Keratinocyte (primary cell): Measurements from ENCODE around the gene RAD23A.

Source experiments
- EZH2 ChIP-seq: IDR thresholded peaks from one replicate; pipeline ENCODE4 v1.6.1; 2012; ENCODE audit warnings: inconsistent platforms, mild to moderate bottlenecking, low read length, moderate library complexity
- TF ChIP-seq, protein P1 (sequence below), 3 experiments: IDR thresholded peaks in 1 of 3; conservative IDR thresholded peaks in 1 of 3; optimal IDR thresholded peaks in 1 of 3; 2 replicates in 2 of 3; 3 replicates in 1 of 3; pipeline versions ENCODE3 to v1.5.1; 2011; ENCODE audit warnings: low read length in 3 of 3, mild to moderate bottlenecking in 3 of 3, moderate library complexity in 2 of 3, control low read depth in 1 of 3, inconsistent platforms in 1 of 3; ENCODE audit not compliant: insufficient read depth in 2 of 3; ENCODE audit errors: extremely low read depth in 1 of 3

DNA sequence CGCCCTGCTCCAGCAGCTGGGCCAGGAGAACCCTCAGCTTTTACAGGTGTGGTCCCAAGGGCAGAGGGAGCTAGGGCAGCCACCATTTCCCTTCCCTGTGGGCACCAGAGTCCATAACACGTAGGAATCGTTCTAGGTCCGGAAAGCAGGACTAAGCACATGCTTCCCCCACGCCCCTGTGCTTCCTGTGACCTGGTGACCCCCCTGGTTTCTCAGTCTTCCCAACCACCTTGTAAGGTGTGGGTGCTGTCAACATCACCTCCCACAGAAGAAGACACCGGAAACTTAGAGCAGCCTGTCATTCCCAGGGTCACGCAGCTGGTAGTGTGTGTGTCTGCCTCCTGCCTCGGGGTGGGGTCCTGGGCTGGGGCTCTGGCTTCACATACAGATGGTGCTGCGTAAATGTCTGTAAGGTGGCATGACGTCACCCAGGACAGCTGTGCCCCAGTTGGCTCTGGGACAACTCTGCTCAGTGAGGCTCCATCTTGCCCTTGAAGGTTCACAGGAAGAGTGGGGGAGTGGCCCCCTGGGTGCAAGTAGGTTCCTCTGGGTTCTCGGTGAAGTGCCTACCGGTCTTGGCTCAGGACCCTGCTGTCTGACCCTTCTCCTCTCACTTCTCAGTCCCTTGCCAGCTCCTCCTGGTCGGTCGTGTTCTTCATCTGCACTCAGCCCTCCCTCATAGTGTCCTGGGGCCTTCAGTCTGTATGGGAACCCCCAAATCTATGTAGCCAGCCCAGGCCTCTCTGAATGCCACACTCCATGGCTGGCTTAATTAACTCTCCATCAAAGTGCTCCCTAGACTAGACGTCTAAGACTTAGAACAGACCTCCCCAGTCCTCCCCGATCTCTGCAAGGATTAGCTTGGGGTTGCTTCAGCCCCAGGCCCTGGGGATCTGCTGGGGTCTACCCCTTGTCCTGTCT is 4.0 kb downstream of the RAD23A start:
- TF ChIP-seq, protein P1, sequence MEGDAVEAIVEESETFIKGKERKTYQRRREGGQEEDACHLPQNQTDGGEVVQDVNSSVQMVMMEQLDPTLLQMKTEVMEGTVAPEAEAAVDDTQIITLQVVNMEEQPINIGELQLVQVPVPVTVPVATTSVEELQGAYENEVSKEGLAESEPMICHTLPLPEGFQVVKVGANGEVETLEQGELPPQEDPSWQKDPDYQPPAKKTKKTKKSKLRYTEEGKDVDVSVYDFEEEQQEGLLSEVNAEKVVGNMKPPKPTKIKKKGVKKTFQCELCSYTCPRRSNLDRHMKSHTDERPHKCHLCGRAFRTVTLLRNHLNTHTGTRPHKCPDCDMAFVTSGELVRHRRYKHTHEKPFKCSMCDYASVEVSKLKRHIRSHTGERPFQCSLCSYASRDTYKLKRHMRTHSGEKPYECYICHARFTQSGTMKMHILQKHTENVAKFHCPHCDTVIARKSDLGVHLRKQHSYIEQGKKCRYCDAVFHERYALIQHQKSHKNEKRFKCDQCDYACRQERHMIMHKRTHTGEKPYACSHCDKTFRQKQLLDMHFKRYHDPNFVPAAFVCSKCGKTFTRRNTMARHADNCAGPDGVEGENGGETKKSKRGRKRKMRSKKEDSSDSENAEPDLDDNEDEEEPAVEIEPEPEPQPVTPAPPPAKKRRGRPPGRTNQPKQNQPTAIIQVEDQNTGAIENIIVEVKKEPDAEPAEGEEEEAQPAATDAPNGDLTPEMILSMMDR (optimal IDR thresholded peaks at IDR 0.05 in 1 of 3, IDR thresholded peaks at IDR 0.05 in 1 of 3, conservative IDR thresholded peaks at IDR 0.05 in 1 of 3; ENCODE audit: extremely low read depth in 1 of 3, insufficient read depth in 2 of 3, low read length in 3 of 3), result no peak
- TF ChIP-seq EZH2, result no peak
